Astrocyte of the hippocampus (primary cell): ENCODE measurements around the gene TMOD3.
"Not testable (repeated sequence)": the region's sequence is repeated elsewhere in the genome, so short reads cannot be mapped to it uniquely, and the experiment has no call there.

Experiments used
- DNase-seq: peaks from one replicate; pipeline ENCODE4 v3.0.0; 2011; ENCODE audit warnings: low read depth, low spot score

The TMOD3 gene

GRCh38 chr15:51829376-51830275, at the start of gene TMOD3:
TMOD3 (plus strand) TSS chr15:51829653; CDS start chr15:51862885, 33,232 bp downstream.
- DNase-seq, result peak; percentile 97

GRCh38 chr15:51780636-51781035, 48.8 kb upstream of the TMOD3 start:
- DNase-seq, result no peak

- DNase-seq, result no peak
These were observed 47.9 kb upstream of the TMOD3 start for GRCh38 chr15:51781506-51781905.

GRCh38 chr15:51782357-51782896, 47.0 kb upstream of the TMOD3 start:
- DNase-seq, result no peak

GRCh38 chr15:51783967-51784366, 45.5 kb upstream of the TMOD3 start:
- DNase-seq, result no peak

- not testable (repeated sequence) for DNase-seq
These were observed 42.3 kb upstream of the TMOD3 start for GRCh38 chr15:51787130-51787529.

- not testable (repeated sequence) for DNase-seq
These were observed 37.0 kb upstream of the TMOD3 start for GRCh38 chr15:51792474-51792873.

- peak; percentile 88 for DNase-seq
These were observed 35.7 kb upstream of the TMOD3 start for GRCh38 chr15:51793521-51794305.

- no peak for DNase-seq
These were observed 32.5 kb upstream of the TMOD3 start for GRCh38 chr15:51796847-51797401.

GRCh38 chr15:51798281-51798680, 31.2 kb upstream of the TMOD3 start:
- DNase-seq, result no peak

- DNase-seq, result no peak
These were observed 29.9 kb upstream of the TMOD3 start for GRCh38 chr15:51799282-51800252.

- DNase-seq, result peak; percentile 62
These were observed 28.0 kb upstream of the TMOD3 start for GRCh38 chr15:51801391-51801835.

- no peak for DNase-seq
These were observed 26.9 kb upstream of the TMOD3 start for GRCh38 chr15:51802593-51802992.

GRCh38 chr15:51803965-51804364, 25.5 kb upstream of the TMOD3 start:
- no peak for DNase-seq

GRCh38 chr15:51806123-51806522, 23.3 kb upstream of the TMOD3 start:
- DNase-seq, result no peak

- no peak for DNase-seq
These were observed 20.0 kb upstream of the TMOD3 start for GRCh38 chr15:51809457-51809856.

- no peak for DNase-seq
These were observed 16.9 kb upstream of the TMOD3 start for GRCh38 chr15:51812598-51812997.

- DNase-seq, result no peak
These were observed 14.8 kb upstream of the TMOD3 start for GRCh38 chr15:51814606-51815005.

- DNase-seq, result no peak
These were observed 12.8 kb upstream of the TMOD3 start for GRCh38 chr15:51816611-51817010.

GRCh38 chr15:51818150-51818549, 11.3 kb upstream of the TMOD3 start:
- no peak for DNase-seq

GRCh38 chr15:51825698-51826097, 3.8 kb upstream of the TMOD3 start:
- DNase-seq, result no peak
